Measurements from ENCODE around the gene DMBT1.
"Not testable (repeated sequence)": the region's sequence is repeated elsewhere in the genome, so short reads cannot be mapped to it uniquely, and the experiment has no call there.

Gene DMBT1

GRCh38 chr10:122549636-122550035 lies 10.9 kb upstream of the DMBT1 start:
- no peak for FAIRE-seq

DNA sequence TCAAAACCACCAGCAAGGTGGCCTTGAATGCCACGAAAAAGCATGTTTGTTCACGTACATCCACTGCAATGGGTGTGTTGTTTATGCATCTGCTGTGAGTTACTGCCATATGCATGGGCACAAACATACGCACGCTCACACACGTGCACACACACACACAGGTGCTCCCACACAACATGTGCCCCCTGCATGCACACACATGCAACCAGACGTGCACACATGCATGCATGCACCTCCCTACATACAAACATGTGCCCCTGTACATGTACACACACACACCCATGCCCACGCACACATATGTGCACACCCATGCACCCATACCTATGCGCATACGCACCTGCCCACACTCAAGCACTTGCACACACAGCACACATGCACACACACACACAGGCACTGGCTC lies 10.1 kb upstream of the DMBT1 start:
- FAIRE-seq, result no peak

DNA sequence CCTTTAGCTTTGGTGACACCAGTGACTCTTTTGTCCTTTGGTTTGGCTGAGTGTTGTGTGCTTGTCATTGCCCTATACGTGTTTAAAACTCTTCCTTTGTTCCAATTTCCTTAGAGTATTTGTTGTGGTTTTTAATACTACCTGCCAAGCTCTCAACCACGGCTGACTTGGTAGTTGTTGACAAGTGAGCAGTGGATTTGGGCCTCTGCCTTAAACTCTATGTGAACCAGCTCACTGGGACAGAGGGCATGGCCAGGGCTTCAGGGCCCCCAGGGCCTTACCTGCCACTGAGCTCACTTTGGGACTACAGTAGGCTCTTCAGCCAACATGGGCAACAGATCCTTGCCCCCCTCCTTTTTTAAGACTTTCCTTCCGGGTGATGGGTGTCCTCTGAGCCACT lies 9.6 kb upstream of the DMBT1 start:
- no peak for FAIRE-seq

- FAIRE-seq, result no peak
Observed at GRCh38 chr10:122551450-122551849, 9.1 kb upstream of the DMBT1 start.

- no peak for FAIRE-seq
Observed at GRCh38 chr10:122553341-122553740, 7.2 kb upstream of the DMBT1 start.

DNA sequence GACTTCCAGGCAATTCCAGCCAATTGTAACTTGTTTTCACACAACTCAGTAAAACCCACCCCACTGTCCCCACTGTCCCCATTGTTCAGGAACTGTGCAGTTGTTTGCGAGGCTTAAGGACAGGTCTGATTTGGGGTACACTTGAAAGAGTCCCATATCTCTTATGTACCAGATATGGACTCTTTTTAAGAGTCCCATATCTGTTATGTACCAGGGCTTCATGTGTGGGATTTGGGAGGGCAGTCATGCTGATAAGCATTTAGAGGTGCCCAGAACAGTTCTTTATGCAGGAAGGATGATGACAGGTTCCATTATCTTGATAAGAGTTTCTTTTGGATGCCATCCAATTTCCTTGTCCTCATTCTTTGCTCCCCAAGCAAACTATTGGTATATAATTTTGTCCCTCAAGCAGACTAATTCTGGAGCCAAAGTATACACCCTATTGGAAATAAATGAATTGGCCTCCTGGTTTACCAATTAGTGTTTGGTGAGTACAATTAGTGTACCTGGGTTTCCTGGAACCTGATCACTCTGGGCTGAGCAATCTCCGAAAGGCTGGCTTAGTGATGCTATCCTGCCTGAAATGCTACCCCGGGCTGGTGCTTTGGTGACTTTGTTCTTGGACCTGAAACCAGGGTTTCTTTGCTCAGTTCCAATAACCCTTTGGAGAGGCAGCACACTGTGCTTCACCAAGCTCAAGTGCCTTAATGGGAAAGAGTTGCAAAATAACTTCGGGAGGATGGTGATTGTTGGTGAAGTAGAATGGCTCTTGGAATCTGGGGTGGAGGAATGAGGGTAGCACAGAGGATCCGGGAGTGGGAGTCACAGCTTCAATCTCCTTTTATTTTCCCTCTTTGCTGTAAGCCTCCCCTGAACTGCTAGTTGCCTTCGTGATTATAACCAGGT lies 6.2 kb upstream of the DMBT1 start:
- FAIRE-seq, result no peak

GRCh38 chr10:122555442-122555841 lies 5.1 kb upstream of the DMBT1 start:
- FAIRE-seq, result no peak

DNA sequence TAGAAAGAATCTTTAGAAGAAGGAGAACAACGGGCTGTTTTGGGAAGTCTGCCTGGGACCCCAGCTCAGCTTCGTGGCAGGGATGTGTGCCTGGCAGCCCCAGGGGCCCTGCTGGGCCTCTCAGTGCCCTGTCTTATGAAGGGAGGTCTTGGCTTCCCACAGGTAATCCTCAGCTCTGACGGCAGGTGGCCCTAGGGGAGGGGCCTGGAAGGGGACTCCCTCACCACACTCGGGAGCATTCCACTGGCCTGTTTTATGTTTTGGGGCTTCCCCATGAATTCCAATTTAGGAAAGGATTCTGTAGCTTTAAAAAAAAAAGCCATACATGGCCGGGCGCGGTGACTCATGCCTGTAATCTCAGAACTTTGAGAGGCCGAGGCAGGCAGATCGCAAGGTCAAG lies 3.0 kb upstream of the DMBT1 start:
- FAIRE-seq, result no peak

DNA sequence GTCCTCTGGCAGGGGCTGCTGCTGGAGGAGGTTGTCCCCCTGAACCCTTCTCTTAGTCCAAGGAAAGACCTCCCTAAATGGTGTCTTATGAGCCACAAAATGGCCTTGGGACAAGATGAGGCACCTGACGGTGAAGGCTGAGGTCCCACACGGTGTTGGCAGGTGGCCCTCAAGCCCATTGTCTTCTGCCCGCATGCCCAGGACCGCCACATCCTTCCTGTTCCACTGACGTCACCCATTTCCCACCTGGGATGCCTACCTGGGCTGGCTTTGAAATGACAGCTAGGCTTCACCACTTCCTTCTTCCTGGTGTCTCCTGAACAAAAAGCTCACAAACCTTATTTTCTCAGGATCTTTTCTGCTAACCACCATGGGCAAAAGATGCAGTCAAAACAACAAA lies 2.1 kb upstream of the DMBT1 start:
- FAIRE-seq, result no peak

DNA sequence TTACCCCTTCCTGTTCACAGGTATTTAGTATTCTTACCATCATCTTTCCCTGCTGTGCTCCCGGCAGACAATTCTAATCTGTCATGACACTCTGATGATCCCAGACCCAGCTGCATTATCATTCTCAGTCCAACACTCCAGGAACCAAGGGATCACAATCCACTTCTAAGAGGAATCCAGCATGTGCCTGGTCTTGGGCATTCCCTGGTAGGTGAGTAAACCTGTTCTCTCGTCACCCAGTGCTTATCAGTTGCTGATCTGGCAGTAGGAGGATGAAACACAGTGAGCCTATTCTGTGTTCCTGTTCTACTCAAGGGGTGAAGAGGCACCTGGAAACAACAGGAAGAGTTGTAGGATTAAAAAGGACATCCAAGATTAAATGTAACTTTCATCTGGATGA lies 1.3 kb upstream of the DMBT1 start:
- no peak for FAIRE-seq

DNA sequence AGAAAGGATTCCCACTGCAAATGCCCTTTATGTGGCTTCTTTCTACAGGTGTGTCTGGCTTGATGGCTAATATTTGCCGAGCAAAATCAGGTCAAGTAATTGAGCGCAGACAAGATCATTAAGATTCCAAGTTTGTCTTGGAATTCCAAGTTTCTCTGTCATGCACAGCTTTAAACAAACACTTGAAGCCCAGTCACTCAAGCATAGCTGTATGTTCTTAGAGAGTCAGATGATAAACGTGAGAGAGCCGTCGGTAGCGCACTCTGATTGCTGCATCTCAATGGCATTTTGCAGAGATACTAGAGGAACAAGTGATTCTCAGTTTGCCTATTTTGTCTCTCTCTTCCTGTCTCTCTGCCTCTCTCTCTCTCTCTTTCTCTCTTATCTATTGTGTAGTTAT lies 658 bp downstream of the DMBT1 start:
- no peak for FAIRE-seq

- no peak for FAIRE-seq
Observed at GRCh38 chr10:122561792-122562191, 1.2 kb downstream of the DMBT1 start.

DNA sequence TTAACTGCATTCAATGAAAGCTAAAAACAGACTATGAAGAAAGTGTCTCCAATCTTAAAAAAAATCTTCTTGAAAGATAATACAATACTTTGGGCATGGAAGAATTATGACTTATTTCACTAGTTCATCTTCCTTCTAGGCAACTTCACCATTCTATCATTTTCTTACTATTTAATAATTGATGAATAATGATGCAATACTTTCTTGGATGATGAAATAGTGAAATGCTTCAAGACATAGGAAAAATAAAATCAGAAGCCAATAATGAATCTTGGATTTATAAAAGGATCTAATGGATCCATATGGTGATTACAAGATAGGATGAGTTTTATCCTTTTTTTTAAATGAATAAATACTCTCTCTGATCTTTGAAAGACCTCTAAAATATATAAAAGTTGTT lies 4.4 kb downstream of the DMBT1 start:
- no peak for FAIRE-seq

DNA sequence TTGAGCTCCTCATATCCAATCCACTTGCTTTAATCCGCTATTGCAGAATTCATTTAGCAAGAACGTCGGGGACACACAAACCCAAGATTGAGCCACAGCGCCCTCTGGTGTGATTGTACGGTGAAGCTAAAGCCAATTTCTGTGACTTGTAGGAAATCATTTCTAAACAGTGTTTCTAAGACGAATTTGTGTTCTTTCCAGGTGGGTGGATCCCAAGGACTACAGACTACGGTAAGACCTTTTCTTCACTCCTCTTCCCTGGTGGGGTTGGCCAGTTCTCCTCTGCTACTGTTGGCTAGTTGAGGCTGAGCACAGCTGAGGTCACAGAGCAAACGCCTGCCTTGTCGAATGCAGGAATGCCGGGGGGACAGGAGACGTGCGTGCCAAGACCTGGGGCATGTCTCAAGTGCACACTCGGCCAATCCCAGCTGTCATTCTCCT lies 5.2 kb downstream of the DMBT1 start:
- FAIRE-seq, result peak; percentile 94

- FAIRE-seq, result no peak
Observed at GRCh38 chr10:122566632-122567031, 6.1 kb downstream of the DMBT1 start.

DNA sequence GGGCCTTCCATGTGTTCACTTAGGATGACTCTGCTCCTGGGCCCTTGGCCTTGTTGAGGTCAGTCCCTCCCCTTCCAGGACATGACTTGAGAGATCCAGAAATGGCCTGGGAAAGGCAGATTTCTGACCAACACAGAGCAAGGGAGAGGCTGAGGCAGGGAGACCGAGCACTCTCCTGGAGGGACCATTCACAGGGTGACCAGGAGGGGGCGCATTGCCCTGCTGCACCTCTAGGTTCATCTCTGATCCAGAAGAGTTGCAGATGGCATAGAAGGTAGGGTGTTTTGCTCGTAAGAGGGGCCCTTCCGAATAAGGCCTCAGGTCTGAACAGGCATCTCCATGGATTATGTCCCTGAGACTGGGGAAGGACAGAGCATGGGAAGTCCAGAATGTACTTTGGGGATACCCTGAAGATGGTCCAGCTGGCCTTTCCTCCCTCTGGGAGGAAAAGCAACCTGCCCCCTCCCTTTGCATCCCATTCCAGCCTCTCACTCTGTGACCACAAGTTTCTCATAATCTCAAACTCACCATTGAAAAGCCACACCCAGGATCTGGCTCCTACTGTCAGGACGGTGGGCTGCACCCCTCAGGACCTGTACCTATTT lies 6.6 kb downstream of the DMBT1 start:
- FAIRE-seq, result no peak

DNA sequence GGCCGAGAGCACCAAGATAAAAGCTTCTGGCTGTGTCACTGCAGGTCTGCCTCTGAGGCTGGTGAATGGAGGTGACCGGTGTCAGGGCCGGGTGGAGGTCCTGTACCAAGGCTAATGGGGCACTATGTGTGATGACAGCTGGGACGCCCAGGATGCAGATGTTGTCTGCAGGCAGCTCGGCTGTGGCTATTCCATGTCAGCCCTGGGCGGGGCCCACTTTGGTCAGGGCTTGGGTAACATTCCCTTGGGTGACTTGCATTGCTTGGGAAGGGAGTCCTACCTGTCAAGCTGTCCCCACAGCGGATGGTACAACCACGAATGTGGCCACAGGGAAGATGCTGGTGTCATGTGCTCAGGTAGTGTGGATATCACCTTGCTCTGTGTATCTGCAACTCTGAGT lies 8.0 kb downstream of the DMBT1 start:
- no peak for FAIRE-seq

DNA sequence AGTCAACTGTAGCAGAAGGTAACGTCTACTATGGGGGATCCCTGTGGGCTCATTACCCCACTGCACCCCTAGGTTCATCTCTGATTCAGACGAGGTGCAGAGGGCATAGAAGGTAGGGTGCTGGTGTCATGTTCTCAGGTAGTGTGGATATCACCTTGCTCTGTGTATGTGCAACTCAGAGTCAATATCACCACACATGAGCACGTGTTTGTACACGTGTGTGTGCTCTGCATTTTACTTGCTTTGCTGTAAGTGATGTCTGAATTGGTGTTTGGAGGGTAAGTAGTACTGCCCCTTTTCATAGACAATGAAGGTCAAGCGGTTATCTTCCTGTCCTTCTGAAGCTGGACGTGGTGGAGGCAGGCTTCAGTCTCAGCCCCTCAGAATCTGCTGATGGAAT lies 10.4 kb downstream of the DMBT1 start:
- FAIRE-seq, result no peak

GRCh38 chr10:122571892-122572291 lies 11.3 kb downstream of the DMBT1 start:
- FAIRE-seq, result no peak

DNA sequence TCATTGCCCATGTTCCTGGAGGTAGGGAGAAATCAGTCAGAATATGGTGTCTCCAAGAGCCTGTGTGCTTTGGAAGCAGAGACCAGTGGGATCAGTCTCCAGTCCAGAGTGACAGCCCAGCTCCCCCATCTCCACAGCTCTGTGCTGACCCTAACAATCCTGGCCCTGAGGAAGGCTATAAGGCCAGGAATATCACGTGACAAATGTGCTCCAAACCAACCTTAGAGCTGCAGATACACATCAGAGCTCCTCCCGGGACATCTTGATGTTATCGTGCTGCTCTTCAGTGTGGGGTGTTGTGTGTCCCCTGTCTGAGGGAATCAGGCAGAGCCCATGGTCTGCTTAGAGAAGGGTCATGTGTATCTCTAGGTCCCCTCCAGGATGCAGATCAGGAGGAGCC lies 15.2 kb downstream of the DMBT1 start:
- no peak for FAIRE-seq

DNA sequence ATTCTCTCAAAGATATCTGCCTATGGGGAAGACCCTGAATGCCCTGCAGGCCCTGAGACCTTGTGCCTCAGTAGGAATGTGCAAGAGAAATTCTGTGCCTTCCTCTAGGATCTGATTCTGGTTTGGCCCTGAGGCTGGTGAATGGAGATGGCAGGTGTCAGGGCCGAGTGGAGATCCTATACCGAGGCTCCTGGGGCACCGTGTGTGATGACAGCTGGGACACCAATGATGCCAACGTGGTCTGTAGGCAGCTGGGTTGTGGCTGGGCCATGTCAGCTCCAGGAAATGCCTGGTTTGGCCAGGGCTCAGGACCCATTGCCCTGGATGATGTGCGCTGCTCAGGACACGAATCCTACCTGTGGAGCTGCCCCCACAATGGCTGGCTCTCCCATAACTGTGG lies 15.7 kb downstream of the DMBT1 start:
- no peak for FAIRE-seq

GRCh38 chr10:122577311-122577885 lies 16.8 kb downstream of the DMBT1 start:
- FAIRE-seq, result no peak

- not testable (repeated sequence) for FAIRE-seq
Observed at GRCh38 chr10:122586070-122586469, 25.5 kb downstream of the DMBT1 start.

- no peak for FAIRE-seq
Observed at GRCh38 chr10:122587098-122587760, 26.7 kb downstream of the DMBT1 start.
